Activated gamma-delta T cell treated with anti-CD3 and anti-CD28 coated beads, Interleukin-2, amount 50 U/mL, for 16 hours (primary cell): ENCODE measurements around the gene FAAP20.
A peak's percentile ranks its signal among the peaks of the same experiment; 100 is the strongest.

Experiments used
- DNase-seq: peaks from one replicate; pipeline ENCODE4 v3.0.0-alpha.2; 2020; ENCODE audit warnings: low read depth

FAAP20 gene

GRCh38 chr1:2210084-2210653 is 15.6 kb upstream of the FAAP20 start:
- no peak for DNase-seq

DNA sequence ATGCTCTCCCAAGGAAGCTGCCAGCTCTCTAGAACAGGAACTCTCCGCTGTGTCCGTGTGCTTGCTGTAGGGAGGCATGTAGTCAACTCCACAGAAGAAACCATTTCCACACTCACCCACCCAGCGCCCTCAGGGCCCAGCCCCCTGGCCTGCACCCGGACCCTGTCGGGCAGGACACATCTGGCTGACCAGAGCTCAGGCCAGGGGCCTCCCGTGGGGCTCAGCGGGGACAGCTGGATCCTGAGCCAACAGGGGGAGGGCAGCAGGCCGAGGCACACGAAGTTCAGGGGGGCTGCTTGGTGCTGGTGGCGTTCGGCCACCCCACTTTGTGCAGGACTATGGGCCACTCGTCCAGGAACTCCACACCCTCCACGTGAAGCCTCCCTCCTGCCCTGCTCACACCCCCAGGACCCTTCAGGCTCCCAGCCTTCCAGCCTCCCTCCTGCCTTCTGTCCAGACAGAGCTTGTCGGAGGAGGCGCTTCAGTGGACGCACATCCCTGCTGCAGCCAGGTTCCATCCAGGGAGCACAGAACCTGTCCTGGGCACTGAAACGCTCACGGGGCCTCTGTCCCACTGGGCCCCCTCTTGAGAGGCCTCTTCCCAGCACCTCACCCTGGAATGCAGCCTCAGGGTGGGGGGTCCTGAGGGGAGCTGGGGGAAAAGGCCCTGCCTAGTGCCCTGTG is 15.0 kb upstream of the FAAP20 start:
- DNase-seq = no peak

DNA sequence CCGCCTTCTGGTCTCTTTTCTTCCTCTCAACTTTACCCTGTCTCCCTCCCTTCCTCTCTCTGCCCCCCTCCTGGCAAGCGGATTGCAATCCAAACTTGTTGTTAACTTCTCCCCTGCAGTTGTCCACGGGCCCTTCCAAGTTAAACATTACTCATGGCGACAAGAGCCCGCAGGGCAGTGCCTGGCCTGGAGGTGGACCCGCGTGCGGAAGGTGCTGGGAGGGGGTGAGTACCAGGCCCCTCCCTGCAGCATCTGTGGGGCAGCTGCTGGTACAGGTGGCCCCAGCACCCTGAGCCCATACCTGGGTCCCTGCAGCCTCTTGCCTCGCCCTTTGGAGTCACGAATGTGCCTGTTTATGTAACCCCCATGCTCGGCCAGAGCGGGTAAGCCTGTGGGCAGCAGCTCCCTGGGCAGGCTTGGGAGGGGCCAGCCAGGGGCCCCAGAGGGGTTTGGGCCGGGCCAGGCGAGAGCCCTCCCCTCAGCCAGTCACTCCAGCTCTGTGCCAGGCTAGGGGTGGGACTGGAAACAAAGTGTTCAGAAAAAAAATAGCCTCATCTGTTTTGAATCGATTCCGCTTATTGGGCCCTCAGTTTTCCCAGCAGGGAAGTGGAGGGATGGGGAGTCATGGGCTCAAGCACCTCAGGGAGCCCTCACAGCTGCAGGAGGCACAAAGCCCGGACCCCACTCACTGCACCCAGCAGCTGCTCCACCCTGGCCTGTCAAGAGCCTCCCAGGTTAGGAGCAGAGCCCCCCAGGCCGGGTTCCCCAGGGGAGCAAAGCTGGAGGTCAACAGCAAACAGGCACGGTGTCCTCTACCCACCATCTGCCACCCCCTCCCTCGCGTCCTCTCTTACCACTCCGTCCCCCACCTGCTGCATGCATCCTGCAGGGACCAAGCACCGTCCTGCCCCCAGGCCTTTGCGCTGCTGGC is 14.0 kb upstream of the FAAP20 start:
- DNase-seq = no peak

GRCh38 chr1:2206813-2207487 is 12.4 kb upstream of the FAAP20 start:
- no peak for DNase-seq

GRCh38 chr1:2205191-2205952 is 10.8 kb upstream of the FAAP20 start:
- peak; percentile 86 for DNase-seq

- DNase-seq = no peak
These were observed 10.0 kb upstream of the FAAP20 start for GRCh38 chr1:2204415-2205190.

- DNase-seq = no peak
These were observed 9.3 kb upstream of the FAAP20 start for GRCh38 chr1:2203671-2204414.

DNA sequence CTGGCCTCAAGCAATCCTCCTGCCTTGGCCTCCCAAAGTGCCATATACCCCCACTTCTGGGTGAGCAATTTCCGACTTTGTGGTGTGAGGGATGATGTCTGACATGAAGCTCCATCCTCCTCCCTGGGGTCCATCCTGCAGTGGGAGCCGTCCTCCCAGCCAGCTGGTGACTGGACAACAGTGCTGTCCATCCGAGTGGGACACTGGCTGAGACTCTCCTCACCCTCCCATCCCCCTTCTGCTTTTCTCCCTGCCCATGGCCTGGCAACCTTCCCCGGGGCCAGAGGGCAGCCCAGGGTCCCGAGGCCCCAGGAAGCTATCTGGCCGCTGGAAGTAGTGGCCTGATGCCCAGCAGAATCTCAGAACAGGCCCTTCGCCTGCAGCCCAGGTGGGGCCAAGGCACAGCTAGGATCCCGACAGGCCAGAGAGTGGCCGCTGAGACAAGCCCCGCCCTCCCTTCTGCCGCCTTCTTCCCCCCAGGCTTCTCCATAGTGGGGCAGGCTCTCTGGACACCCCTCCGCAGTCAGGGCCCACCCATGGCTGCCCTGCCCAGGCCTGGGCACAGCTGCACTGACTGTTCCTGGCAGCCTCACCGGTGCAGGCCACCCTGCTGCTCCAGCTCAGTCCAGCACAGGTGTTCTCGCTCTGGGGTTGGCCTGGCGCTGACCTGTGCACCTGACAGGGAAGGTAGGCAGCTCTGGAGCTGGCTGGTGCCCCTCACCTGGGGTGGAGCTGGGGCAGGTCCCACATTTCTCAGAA is 8.4 kb upstream of the FAAP20 start:
- DNase-seq = no peak

GRCh38 chr1:2202008-2202575 is 7.5 kb upstream of the FAAP20 start:
- no peak for DNase-seq

- no peak for DNase-seq
These were observed 6.5 kb upstream of the FAAP20 start for GRCh38 chr1:2201062-2201461.

- DNase-seq = no peak
These were observed 5.9 kb upstream of the FAAP20 start for GRCh38 chr1:2200308-2200943.

GRCh38 chr1:2199042-2199810 is 4.7 kb upstream of the FAAP20 start:
- DNase-seq = peak; percentile 76

GRCh38 chr1:2198571-2198970 is 4.0 kb upstream of the FAAP20 start:
- no peak for DNase-seq

DNA sequence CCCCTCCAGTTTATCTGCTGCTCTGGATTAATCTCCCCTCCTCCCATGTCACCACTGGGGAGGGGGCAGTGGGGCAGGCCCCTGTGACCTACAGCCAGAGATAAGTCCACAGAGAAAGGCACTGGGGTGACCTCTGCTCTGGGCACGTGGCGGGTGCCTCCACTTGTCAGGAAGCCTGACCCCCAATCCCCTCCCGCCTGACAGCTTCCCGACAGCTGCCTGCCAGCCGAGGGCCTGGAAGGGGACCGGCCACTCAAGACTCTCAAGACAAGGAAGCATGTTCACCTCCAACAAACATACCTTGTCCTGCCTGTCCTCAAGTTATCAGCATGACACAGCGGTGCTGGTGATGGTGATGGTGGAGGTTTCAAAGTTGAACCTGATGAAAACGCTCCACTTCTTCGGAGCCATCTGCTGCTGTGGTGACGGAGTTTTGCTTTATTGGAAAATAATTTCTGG is 3.2 kb upstream of the FAAP20 start:
- DNase-seq = no peak

DNA sequence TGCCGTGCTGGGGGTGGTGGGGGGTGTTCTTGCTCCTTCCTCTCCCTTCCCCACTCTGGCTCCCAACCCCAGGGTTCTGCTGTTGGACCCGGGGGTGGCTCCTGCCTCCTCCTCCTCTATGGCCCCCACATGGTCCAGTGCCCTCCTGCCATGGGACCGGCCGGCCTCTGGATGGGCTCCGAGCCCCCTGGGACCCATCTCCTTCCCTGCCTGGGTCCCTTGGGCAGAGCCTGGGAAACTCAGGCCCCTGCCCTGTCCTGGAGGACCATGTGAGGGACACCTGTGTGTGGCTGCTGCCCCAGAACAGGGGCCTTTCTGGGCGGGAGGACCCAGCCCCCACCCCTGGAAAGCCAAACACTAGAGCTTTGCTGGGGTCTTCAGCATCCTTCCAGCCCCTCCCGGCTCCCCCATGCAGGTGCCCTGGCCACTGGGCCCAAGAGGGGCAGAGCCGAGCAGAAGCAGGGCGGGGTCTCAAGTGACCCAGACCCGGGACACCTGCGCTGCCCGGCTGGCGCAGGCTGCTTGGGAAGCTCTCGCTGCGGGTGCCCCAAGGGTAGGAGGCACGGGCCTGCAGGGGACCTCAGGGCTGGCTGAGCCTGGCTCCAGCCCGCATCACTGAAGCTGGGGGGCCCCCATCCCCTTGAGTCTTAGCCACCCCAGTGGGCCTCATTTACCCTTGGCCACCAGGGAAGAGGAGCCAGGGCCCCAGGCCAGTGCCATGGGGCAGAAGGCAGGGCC is 2.5 kb upstream of the FAAP20 start:
- DNase-seq = no peak

DNA sequence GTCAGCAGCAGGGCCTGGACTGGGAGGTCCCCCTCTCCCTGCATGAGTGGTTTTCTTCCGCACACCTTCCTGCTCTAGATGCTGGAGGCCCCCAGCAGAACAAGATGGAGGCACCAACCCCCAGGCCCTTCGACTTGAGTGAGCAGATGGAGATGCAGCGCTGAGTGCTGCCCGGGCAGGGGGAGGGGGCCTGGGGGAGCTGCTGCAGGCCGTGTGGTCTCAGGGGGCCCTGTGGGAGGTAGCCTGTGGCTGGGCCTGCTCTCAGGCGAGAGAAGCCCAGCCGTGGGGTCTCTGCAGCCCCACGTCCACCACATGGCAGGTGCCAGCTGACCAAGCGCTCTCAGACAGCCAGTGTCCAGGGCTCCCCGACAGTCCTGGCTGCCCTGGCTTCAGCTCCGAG is 1.2 kb upstream of the FAAP20 start:
- no peak for DNase-seq
